SIG-M5 treated with dmso at 0.1 percent for 504 hours (cell line): ENCODE measurements around the gene CDKN3.

Experiments
- DNase-seq: peaks from one replicate; lab custom pipeline; 2025; ENCODE audit not compliant: unreplicated experiment; lab: John Stamatoyannopoulos, UW

CDKN3 gene

GRCh38 chr14:54396493-54397335 is at the start of gene CDKN3:
Gene CDKN3 (plus strand): TSS chr14:54397007. CDS start chr14:54397069, 62 bp downstream.
- peak; percentile 98 for DNase-seq

GRCh38 chr14:54347044-54347443 is 49.8 kb upstream of the CDKN3 start:
- DNase-seq: no peak

GRCh38 chr14:54348001-54348611 is 48.7 kb upstream of the CDKN3 start:
- DNase-seq: peak; percentile 70

- DNase-seq: no peak
These were observed 47.7 kb upstream of the CDKN3 start for GRCh38 chr14:54348923-54349620.

GRCh38 chr14:54349713-54350112 is 47.1 kb upstream of the CDKN3 start:
- DNase-seq: no peak

GRCh38 chr14:54350203-54350602 is 46.6 kb upstream of the CDKN3 start:
- DNase-seq: no peak

- no peak for DNase-seq
These were observed 43.5 kb upstream of the CDKN3 start for GRCh38 chr14:54353266-54353665.

- no peak for DNase-seq
These were observed 43.1 kb upstream of the CDKN3 start for GRCh38 chr14:54353694-54354093.

- peak; percentile 92 for DNase-seq
These were observed 42.7 kb upstream of the CDKN3 start for GRCh38 chr14:54354096-54354495.

- DNase-seq: no peak
These were observed 41.7 kb upstream of the CDKN3 start for GRCh38 chr14:54354968-54355641.

- no peak for DNase-seq
These were observed 41.1 kb upstream of the CDKN3 start for GRCh38 chr14:54355698-54356097.

- no peak for DNase-seq
These were observed 40.6 kb upstream of the CDKN3 start for GRCh38 chr14:54356172-54356571.

GRCh38 chr14:54360667-54361066 is 36.1 kb upstream of the CDKN3 start:
- DNase-seq: no peak

GRCh38 chr14:54362089-54362504 is 34.7 kb upstream of the CDKN3 start:
- no peak for DNase-seq

- DNase-seq: no peak
These were observed 33.9 kb upstream of the CDKN3 start for GRCh38 chr14:54362759-54363437.

- DNase-seq: no peak
These were observed 32.0 kb upstream of the CDKN3 start for GRCh38 chr14:54364555-54365415.

GRCh38 chr14:54366736-54367735 is 29.8 kb upstream of the CDKN3 start:
- DNase-seq: peak; percentile 70

GRCh38 chr14:54368291-54368690 is 28.5 kb upstream of the CDKN3 start:
- no peak for DNase-seq

GRCh38 chr14:54369343-54369742 is 27.5 kb upstream of the CDKN3 start:
- DNase-seq: no peak
